IMR-90 (cell line): ENCODE data around the gene GPAM. TPM values are rescaled to one million over a fixed set of nuclear protein-coding genes. Genes with fewer than 3 reads are reported as not detected.
A peak's percentile ranks its signal among the peaks of the same experiment; 100 is the strongest.

Experiments
- ATAC-seq: fragments of 200-7000 bp; cut with Tn5 transposase; 2 replicates; pipeline ENCODE4 v1.9.1; 2020; ENCODE audit warnings: low read depth, mild to moderate bottlenecking, moderate library complexity
- BruUV-seq: library from RNA; stranded (reverse); fragments of 400-500 nt; replicated peaks from 2 replicates; lab custom pipeline; 2021; lab: Mats Ljungman, UMichigan
- CTCF ChIA-PET: fragments of 300-600 bp; formaldehyde crosslinking; extraction: SDS; loops from one replicate; lab custom pipeline; 2021; ENCODE audit warnings: antibody characterized with exemption; lab: Yijun Ruan, JAX
- POLR2A ChIA-PET: fragments of 300-600 bp; sonication (Branson Sonifier 250); formaldehyde crosslinking; loops from one replicate; lab custom pipeline; 2022; ENCODE audit warnings: antibody characterized with exemption; ENCODE audit not compliant: unreplicated experiment; lab: Charles Lee
- DNase-seq: peaks from one replicate; pipeline ENCODE4 v3.0.0; 2013
- H2AFZ ChIP-seq: replicated peaks from 2 replicates; pipeline ENCODE3; 2013; ENCODE audit warnings: low read length, mild to moderate bottlenecking; ENCODE audit not compliant: poor library complexity
- H2AK5ac ChIP-seq: 2 replicates; pipeline ENCODE4 v1.6.1; 2013; ENCODE audit warnings: low read depth, low read length, inconsistent platforms
- H2AK9ac ChIP-seq: replicated peaks from 2 replicates; pipeline ENCODE3; 2013; ENCODE audit warnings: mild to moderate bottlenecking, low read depth, low read length, moderate library complexity; ENCODE audit not compliant: poor library complexity
- H2BK120ac ChIP-seq: 2 replicates; pipeline ENCODE4 v1.6.1; 2013; ENCODE audit warnings: low read depth, low read length, inconsistent platforms
- H2BK15ac ChIP-seq: 3 replicates; pipeline ENCODE4 v1.6.1; 2013; ENCODE audit warnings: low read depth, low read length, inconsistent platforms
- H2BK20ac ChIP-seq: 2 replicates; pipeline ENCODE4 v1.6.1; 2013; ENCODE audit warnings: low read depth, mild to moderate bottlenecking, inconsistent platforms, low read length, moderate library complexity
- H2BK5ac ChIP-seq: 2 replicates; pipeline ENCODE4 v1.6.1; 2013; ENCODE audit warnings: mild to moderate bottlenecking, low read depth, low read length, inconsistent platforms; ENCODE audit not compliant: poor library complexity, severe bottlenecking
- H3K14ac ChIP-seq: replicated peaks from 2 replicates; pipeline ENCODE4 v1.6.1; 2013; ENCODE audit warnings: low read depth, low read length, inconsistent platforms
- H3K18ac ChIP-seq: 2 replicates; pipeline ENCODE4 v1.6.1; 2013; ENCODE audit warnings: low read depth, low read length, control low read depth
- H3K23ac ChIP-seq: 2 replicates; pipeline ENCODE4 v1.6.1; 2013; ENCODE audit warnings: low read depth, low read length, inconsistent platforms
- H3K27ac ChIP-seq: 2 replicates; pipeline ENCODE4 v1.5.1; 2013; ENCODE audit warnings: mild to moderate bottlenecking, control low read depth, low read length; ENCODE audit not compliant: insufficient read depth
- H3K27me3 ChIP-seq: 2 replicates; pipeline ENCODE4 v1.6.1; 2013; ENCODE audit warnings: low read length; ENCODE audit not compliant: control insufficient read depth, insufficient read depth
- H3K36me3 ChIP-seq: 2 replicates; pipeline ENCODE4 v1.6.1; 2013; ENCODE audit warnings: low read length, mixed read lengths; ENCODE audit not compliant: control insufficient read depth, insufficient read depth
- H3K4ac ChIP-seq: 2 replicates; pipeline ENCODE4 v1.6.1; 2013; ENCODE audit warnings: low read depth, low read length, inconsistent platforms
- H3K4me1 ChIP-seq: 2 replicates; pipeline ENCODE4 v1.6.1; 2013; ENCODE audit warnings: low read length, mixed read lengths; ENCODE audit not compliant: control insufficient read depth, insufficient read depth
- H3K4me2 ChIP-seq: 2 replicates; pipeline ENCODE4 v1.6.1; 2013; ENCODE audit warnings: low read depth, mild to moderate bottlenecking, control low read depth, low read length, moderate library complexity
- H3K4me3 ChIP-seq: 2 replicates; pipeline ENCODE4 v1.5.1; 2013; ENCODE audit warnings: low read depth, mild to moderate bottlenecking, control low read depth, low read length, moderate library complexity; ENCODE audit not compliant: insufficient read depth
- H3K56ac ChIP-seq: 2 replicates; pipeline ENCODE4 v1.6.1; 2013; ENCODE audit warnings: low read length, inconsistent platforms; ENCODE audit not compliant: insufficient read depth; ENCODE audit errors: extremely low read depth
- H3K79me1 ChIP-seq, 2 experiments: 2 replicates each; pipeline ENCODE4 v1.6.1; 2013; ENCODE audit warnings: low read length in 2 of 2, inconsistent platforms in 1 of 2, low read depth in 1 of 2
- H3K9ac ChIP-seq: 2 replicates; pipeline ENCODE4 v1.6.1; 2013; ENCODE audit warnings: low read depth, low read length, control low read depth
- H3K9me1 ChIP-seq: 2 replicates; pipeline ENCODE4 v1.6.1; 2013; ENCODE audit warnings: low read length, inconsistent platforms; ENCODE audit not compliant: insufficient read depth
- H3K9me3 ChIP-seq: 2 replicates; pipeline ENCODE4 v1.6.1; 2013; ENCODE audit warnings: low read length; ENCODE audit not compliant: control insufficient read depth, insufficient read depth
- H4K20me1 ChIP-seq: 2 replicates; pipeline ENCODE4 v1.6.1; 2013; ENCODE audit warnings: low read length, inconsistent platforms; ENCODE audit not compliant: insufficient read depth
- H4K5ac ChIP-seq: 2 replicates; pipeline ENCODE4 v1.6.1; 2013; ENCODE audit warnings: mild to moderate bottlenecking, low read depth, low read length, control low read depth
- H4K8ac ChIP-seq, 2 experiments: 2 replicates each; pipeline ENCODE4 v1.6.1; 2013; ENCODE audit warnings: low read depth in 2 of 2, low read length in 2 of 2, control low read depth in 1 of 2, inconsistent platforms in 1 of 2
- H4K91ac ChIP-seq: 2 replicates; pipeline ENCODE4 v1.6.1; 2013; ENCODE audit warnings: low read depth, low read length, inconsistent platforms; ENCODE audit not compliant: insufficient read depth
- BHLHE40 ChIP-seq: fragments of 150-350 bp; IDR thresholded peaks from 2 replicates; pipeline ENCODE4 v1.6.1; 2016; ENCODE audit warnings: mild to moderate bottlenecking, low read depth, low read length
- CEBPB ChIP-seq: IDR thresholded peaks from 2 replicates; pipeline ENCODE4 v1.6.1; 2012; ENCODE audit warnings: low read depth, low read length, improper control_type of control experiment
- FOS ChIP-seq: fragments of 150-350 bp; IDR thresholded peaks from 2 replicates; pipeline ENCODE4 v1.6.1; 2016; ENCODE audit warnings: low read depth, low read length
- MAFK ChIP-seq: IDR thresholded peaks from 2 replicates; pipeline ENCODE4 v1.6.1; 2012; ENCODE audit warnings: low read depth, low read length, improper control_type of control experiment
- MAZ ChIP-seq: IDR thresholded peaks from 2 replicates; pipeline ENCODE4 v1.6.1; 2012; ENCODE audit warnings: low read depth, mild to moderate bottlenecking, low read length, improper control_type of control experiment, moderate library complexity, borderline replicate concordance
- MXI1 ChIP-seq: IDR thresholded peaks from 2 replicates; pipeline ENCODE4 v1.6.1; 2012; ENCODE audit warnings: low read depth, mild to moderate bottlenecking, low read length, moderate library complexity, borderline replicate concordance
- RAD21 ChIP-seq: IDR thresholded peaks from 2 replicates; pipeline ENCODE4 v1.6.1; 2012; ENCODE audit warnings: low read length, improper control_type of control experiment
- RCOR1 ChIP-seq: IDR thresholded peaks from 2 replicates; pipeline ENCODE4 v1.6.1; 2012; ENCODE audit warnings: mild to moderate bottlenecking, low read length, improper control_type of control experiment; ENCODE audit not compliant: insufficient replicate concordance
- RFX5 ChIP-seq: IDR thresholded peaks from 2 replicates; pipeline ENCODE4 v1.8.0; 2012; ENCODE audit warnings: low read depth, mild to moderate bottlenecking, low read length, moderate library complexity
- SMC3 ChIP-seq: fragments of 150-350 bp; IDR thresholded peaks from 2 replicates; pipeline ENCODE4 v1.6.1; 2016; ENCODE audit warnings: low read depth, mild to moderate bottlenecking, antibody characterized with exemption, low read length, moderate library complexity
- WGBS, 2 experiments: methylation state at CpG; one replicate each; pipeline versions ENCODE4 v1.1.5 to v1.1.7; 2013; ENCODE audit warnings: missing lambda C conversion rate in 2 of 2; ENCODE audit not compliant: insufficient read length in 1 of 2; ENCODE audit errors: extremely low coverage in 2 of 2; 5-methylcytosine and 5-hydroxymethylcytosine counted together
- dilution Hi-C: fragments of 300-500 bp; cut with HindIII; formaldehyde crosslinking; loops from one replicate; pipeline ENCODE4 v1.14.3; 2018; ENCODE audit warnings: low sequenced_read_pairs; ENCODE audit not compliant: unreplicated experiment
- in situ Hi-C: fragments of 300-500 bp; cut with MboI; formaldehyde crosslinking; loops from 3 replicates; pipeline ENCODE4 v1.14.3; 2019; ENCODE audit warnings: low sequenced_read_pairs, inconsistent platforms, mixed read lengths
- intact Hi-C: fragments of 100-400 bp; cut with micrococcal nuclease; formaldehyde crosslinking; loops from 2 replicates; pipeline ENCODE4 v1.10.0; 2022
- polyA plus RNA-seq, 3 experiments: library from polyadenylated mRNA; depleted of rRNA; stranded (reverse); fragments of >200 nt; gene quantifications; 2 replicates each; pipeline ENCODE4 v1.2.3, GENCODE V29; 2012; ENCODE audit warnings: low replicate concordance in 1 of 3
- total RNA-seq: library from RNA; depleted of rRNA; stranded (reverse); fragments of >200 nt; gene quantifications from 2 replicates; pipeline ENCODE4 v1.2.3, GENCODE V29; 2012
- TF ChIP-seq, protein P1 (sequence below): conservative IDR thresholded peaks from 2 replicates; pipeline ENCODE4 v1.5.1; 2012; ENCODE audit warnings: mild to moderate bottlenecking, low read depth, low read length, improper control_type of control experiment
- TF ChIP-seq, protein P2 (sequence below): fragments of 150-350 bp; IDR thresholded peaks from 2 replicates; pipeline ENCODE4 v1.6.1; 2016; ENCODE audit warnings: low read depth, mild to moderate bottlenecking, low read length, moderate library complexity, borderline replicate concordance

GPAM gene
- total and polyA plus RNA-seq, 2 of the 4 experiments (the other 2 are of a cell fraction): 3.5 to 11.5 TPM

DNA sequence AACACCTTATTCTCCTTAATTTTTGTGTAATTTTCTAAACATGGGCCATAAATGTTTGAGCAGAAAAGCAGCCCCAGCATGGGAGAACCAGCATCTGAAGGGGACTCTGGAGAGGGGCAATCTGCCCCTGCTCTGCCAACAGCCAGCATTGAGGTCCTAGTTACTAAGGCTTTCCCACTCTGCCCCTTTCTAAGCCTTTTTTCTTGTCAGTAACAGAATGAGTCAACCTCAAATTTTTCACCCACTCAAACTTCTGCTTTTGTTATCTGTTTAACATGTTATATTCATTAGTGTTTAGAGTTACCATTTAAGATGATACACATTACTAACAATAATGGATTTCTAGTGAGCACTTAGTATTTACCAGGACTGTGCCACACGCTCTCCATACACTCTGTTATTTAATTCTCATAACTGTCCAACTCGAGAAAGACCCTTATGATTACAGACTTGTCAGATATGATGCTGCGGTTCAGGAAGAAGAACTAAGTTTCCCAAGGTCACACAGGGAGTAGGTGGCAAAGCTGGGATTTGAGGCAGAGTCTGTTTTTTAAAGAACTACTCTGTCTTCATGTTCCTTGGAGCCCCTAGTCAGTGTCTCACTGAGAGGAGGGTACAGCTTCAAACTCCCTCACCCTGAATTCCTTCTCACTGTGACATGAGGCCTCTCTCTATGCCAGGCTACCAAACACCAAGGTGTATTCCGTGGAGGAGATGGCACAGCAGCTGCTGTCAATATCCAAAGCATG lies 19.9 kb upstream of the GPAM start:
- Histone ChIP-seq H3K79me1 (no peaks in the 10 kb centered on the region), H3K36me3 (no peaks in the 10 kb centered on the region), H2AFZ (no peak overlapping the region), H2BK120ac (no peak overlapping the region), H4K91ac (no peak overlapping the region), H2BK20ac (no peak overlapping the region), H3K23ac (no peak overlapping the region), H3K9ac (no peak overlapping the region), H3K18ac (no peak overlapping the region), H3K9me3 (no peaks in the 10 kb centered on the region), H3K4me3 (no peak overlapping the region), H3K27me3 (no peaks in the 10 kb centered on the region), H3K4ac (no peak overlapping the region), H2BK5ac (no peak overlapping the region), H3K4me1 (peaks cover 4% of the 10 kb centered on the region; the same call in 1 of the 2 replicates), H2AK5ac (no peak overlapping the region), H2BK15ac (no peak overlapping the region), H4K20me1 (no peaks in the 10 kb centered on the region), H3K9me1 (0 out of 2 replicates have a peak, but pooled peaks cover 2% of the 10 kb centered on the region), H3K27ac (no peak overlapping the region), H3K56ac (no peak overlapping the region), H2AK9ac (no peak overlapping the region), H4K5ac (no peak overlapping the region), H3K14ac (no peak overlapping the region), H4K8ac (no peak overlapping the region), H3K4me2 (no peak overlapping the region)
- ChIA-PET POLR2A (no interaction called here), CTCF (no interaction called here)
- BruUV-seq: no TSS peak
- intact Hi-C loops: no loop called here
- no CpG with 5 or more reads among the region's 4 CpGs for WGBS, 2 experiments
- dilution Hi-C loops: no loop called here
- DNase-seq (peak; percentile 46), ATAC-seq (peak; percentile 27; the same call in 1 of the 2 replicates)
- in situ Hi-C loops: no loop called here
- TF ChIP-seq BHLHE40 (no peak), MAFK (no peak), CEBPB (no peak), RCOR1 (no peak), RFX5 (no peak), SMC3 (no peak), FOS (no peak), MAZ (no peak), MXI1 (no peak), RAD21 (no peak)
- TF ChIP-seq, protein P1, sequence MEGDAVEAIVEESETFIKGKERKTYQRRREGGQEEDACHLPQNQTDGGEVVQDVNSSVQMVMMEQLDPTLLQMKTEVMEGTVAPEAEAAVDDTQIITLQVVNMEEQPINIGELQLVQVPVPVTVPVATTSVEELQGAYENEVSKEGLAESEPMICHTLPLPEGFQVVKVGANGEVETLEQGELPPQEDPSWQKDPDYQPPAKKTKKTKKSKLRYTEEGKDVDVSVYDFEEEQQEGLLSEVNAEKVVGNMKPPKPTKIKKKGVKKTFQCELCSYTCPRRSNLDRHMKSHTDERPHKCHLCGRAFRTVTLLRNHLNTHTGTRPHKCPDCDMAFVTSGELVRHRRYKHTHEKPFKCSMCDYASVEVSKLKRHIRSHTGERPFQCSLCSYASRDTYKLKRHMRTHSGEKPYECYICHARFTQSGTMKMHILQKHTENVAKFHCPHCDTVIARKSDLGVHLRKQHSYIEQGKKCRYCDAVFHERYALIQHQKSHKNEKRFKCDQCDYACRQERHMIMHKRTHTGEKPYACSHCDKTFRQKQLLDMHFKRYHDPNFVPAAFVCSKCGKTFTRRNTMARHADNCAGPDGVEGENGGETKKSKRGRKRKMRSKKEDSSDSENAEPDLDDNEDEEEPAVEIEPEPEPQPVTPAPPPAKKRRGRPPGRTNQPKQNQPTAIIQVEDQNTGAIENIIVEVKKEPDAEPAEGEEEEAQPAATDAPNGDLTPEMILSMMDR: no peak
- TF ChIP-seq, protein P2, sequence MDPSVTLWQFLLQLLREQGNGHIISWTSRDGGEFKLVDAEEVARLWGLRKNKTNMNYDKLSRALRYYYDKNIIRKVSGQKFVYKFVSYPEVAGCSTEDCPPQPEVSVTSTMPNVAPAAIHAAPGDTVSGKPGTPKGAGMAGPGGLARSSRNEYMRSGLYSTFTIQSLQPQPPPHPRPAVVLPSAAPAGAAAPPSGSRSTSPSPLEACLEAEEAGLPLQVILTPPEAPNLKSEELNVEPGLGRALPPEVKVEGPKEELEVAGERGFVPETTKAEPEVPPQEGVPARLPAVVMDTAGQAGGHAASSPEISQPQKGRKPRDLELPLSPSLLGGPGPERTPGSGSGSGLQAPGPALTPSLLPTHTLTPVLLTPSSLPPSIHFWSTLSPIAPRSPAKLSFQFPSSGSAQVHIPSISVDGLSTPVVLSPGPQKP: no peak
